Measurements from ENCODE around the gene ACVRL1.

The ACVRL1 gene

DNA sequence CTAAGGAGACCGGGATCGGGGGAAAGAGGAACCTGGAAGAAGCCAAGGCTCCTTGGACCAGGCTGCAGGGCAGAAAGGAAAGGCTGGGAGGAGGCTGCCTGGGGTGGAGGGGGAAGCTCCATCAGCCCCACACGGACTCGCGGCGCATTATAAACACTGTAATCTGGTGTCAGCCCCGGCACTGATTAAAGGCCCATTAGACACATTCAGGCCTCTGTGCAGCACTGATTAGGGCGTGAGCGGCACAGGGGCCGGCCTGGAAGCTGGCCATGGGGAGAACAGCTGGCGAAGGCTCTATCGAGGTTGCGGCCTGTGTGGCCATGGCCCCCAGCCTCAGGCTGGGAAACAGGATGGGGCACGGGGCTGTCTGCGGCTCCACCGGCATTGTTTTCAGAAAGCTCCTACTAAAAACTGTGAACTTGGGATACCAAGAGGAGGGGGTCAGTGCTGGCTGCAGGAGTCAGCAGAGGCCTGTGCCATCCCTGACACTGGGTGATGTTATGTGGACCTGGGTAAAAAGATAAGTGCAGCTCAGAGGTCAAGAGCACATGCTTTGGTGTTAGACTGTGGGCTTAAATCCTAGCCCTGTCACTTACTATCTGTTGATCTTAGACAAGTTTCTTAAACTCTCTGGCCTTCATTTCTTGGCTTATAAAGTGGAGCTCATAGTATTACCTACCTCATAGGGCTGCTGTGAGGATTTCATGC lies 10.6 kb downstream of the ACVRL1 start:
- DNase-seq: peak; percentile 48

DNA sequence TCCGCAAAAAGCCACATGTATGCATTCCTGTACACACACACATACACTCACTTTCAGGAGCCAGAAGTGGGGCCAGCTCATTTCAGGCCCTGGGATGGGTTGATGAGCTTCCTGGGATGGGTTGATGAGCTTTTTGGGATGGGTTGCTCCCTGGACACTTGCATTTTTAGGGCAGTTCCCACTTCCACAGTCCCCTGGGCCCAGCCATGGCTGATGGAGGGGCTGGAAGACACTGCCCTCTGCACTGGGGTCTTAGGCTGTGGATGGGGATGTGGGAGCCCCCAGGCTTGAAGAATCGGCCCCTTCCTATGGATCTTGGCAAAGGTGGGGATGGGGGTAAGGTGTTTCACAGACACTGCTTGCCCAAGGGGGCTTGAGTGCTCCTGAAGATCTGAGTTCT lies 12.7 kb downstream of the ACVRL1 start:
- DNase-seq: no peak

DNA sequence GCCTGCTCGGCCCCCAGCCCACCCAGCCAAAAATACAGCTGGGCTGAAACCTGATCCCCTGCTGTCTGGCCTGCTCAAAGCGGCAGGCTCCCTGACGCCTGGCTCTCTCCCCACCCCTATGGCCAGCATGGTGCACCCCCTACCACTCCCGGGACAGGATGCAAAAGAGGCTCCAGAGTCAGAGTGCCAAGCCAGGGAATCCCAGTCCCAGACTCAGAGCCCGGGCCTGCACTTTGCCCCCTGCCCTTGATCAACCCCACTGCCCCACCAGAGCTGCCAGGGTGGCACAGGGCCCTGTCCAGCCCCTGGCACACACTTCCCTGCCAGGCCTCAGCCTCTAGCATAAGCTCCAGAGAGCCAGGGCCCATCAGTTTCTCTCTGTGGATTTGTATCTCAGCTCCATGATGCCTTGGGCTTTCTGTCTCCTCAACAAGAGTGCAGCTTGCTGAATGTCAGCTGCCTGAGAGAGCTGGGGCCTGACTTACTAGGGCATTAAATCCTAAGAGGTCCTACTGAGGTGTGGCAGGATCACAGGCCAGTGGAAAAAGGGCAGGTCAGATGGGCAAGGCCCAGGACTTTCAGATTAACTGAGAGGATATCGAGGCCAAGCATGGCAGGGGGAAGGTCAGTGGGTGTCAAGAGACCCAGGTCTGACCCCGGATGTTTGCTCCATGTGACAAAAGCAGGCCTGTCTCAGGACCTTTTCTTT lies 13.9 kb downstream of the ACVRL1 start:
- DNase-seq: no peak

DNA sequence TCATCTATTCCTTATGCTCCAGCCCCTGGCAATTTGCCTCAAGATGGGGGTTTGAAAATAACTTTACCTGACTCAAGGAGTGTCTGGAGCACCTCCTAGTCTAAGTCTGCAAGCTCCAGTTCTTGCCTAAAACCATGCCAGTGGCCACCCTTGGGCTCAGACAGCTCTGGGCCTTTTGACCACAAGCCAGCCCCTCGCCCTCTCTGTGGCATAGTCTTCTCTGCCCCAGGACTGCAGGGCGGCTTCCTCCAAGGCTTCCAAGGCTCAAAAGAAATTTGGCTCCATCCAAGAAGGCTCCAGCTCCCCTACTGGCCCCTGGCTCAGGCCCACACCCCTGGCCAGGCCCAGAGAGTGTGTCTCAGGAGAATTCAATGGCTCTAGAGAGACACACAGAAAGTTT lies 14.8 kb downstream of the ACVRL1 start:
- no peak for DNase-seq

DNA sequence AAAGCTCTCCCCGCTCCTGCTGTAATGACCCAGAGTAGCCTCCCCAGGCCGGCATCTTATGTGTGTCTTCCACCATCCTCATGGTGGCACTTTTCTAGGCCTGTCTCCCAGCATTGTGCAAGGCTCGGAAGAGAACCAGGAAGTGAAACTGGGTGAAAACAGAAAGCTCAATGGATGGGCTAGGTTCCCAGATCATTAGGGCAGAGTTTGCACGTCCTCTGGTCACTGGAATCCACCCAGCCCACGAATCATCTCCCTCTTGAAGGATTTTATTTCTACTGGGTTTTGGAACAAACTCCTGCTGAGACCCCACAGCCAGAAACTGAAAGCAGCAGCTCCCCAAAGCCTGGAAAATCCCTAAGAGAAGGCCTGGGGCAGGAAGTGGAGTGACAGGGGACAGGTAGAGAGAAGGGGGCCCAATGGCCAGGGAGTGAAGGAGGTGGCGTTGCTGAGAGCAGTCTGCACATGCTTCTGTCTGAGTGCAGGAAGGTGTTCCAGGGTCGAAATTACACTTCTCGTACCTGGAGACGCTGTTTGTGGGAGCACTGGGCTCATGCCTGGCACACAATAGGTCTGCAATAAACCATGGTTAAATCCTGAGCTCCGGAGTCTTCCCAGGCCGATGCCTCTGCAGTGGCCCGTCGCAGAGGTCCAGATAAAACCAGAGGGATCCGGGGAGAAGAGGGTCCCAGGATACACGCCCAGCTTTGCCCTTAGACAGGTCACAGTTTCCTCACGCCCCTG lies 15.6 kb downstream of the ACVRL1 start:
- DNase-seq: no peak

DNA sequence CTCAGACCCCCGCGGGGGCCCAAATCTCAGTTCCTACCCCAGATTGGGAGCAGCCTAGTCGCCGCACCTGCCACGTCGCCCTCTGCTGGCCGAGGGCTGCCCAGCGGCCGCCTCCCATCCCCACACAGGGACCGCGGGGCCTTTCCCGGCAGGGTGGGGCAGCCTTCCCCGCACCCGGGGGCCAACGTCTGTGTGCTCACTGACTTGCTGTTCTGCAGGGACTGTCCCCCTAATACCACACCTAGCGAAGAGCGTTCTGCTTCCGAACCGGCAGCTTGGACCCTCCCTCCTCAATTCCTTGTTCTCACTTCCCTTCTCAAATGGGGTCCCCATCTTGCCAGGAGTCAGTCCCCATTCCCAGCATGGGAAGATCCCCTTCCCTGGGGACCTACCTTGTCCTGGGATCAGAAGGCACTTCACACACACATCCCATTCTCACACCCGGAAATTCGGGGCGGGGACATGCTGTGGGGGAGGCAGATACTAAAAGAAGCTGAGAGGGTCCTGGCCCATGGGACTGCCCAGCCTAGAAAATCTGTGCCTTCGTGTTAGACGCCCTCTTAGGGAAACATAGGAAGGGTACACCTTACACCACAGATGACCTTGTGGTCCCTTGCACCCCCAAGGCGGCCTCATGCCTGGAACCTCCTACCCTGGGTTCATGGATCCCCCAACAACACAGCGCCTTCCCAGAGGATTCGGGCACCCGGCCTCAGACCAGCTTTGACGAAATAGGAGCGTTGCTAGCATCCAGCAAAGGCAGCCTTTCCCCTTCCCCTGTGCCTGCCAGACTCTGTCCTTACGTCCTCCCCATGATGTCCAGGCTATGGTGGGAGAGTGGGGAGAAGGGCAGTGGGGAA lies 16.4 kb downstream of the ACVRL1 start:
- peak; percentile 64 for DNase-seq

DNA sequence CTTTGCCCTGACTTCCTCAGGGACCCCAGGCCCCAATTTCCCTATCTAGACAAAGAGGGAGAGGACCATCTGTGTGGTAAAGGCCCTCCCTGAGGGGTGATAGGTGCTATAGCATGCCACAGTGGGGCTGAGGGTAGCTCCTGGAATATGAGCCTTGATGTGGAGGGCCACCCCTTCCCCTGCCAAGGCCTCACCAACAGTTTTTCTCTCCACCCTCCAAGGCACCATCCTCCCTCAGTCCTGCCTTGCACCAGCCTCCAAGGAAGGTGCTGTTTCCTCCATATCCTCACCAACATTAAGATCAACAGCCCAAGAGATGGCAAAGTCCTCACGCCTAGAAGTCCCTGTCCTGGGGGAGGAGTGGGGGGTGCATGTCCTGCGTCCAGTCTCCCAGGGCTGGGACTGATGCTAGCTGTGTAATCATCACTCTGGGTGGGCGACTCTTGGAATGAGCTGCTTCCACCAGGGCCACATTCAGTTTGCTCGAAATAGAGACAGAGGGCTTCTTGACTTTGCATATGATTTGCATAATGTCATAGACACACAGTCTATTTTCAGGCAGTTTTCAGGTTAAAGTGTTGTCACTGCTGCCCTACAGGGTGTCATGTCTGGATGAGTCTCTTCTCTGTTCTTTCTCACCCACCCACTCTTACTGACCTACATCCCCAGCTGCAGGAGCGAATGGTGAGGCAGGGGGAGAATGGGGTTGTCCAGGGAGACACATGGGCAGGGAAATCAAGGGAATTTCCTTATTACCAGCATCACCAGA lies 17.4 kb downstream of the ACVRL1 start:
- no peak for DNase-seq

DNA sequence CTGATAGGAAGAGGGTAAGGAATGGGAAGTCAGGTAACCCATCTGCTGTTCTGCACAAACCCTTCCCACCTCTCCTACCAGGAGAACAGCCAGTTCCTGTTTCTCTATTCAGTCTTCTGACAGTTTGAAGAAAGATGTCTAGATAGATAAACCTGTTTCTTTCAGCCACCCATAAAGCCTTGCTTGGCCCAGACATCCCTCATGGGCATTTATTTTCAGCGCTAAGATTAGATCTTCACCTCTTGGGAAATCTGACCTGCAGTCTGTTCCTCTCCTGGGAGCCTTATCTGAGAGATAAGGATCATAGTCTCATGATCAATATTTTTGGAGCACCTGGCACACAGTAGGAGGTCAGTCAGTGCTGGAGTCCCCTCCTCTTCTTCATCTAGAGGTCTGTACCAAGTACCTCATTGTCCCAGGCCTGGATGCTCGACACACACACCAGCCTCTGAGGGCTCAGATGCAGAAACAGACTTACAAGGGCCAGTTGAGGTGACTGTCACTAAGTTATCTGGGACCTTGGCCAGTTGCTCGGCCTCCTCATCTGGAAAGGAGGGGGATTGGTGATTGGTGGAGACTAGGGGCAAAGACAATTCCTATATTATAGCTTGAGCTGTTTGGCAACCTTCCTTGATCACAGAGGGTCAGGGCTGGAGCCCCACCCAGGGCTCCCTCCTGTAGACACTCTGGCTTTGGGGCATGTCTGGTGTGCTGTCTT lies 18.2 kb downstream of the ACVRL1 start:
- DNase-seq: peak; percentile 59

DNA sequence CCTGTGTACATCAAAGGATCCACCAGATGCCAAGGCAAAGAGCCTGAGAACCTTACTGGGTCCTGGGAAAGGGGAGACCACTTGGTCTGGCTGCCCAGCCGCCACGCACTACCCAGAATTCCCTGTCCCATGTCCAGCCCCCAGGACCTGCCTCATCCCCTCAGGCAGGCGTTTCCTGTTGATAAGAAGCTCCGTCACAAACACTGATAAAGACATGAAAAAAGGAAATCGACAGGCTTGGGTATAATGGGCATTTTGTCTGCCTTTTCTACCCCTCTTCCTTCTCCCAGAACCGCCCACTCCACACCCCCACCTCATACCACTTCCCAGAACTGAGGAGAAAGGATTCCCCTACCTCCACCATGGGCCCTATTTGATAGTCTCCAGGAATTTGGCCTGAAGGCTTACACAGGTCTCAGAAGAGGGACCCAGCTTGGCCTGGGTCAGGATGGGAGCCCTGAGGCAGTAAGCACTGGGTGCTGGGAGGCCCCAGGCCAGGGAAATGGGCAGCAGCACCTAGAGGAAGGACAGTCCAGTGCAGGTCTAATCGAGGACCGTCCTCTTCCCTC lies 18.8 kb downstream of the ACVRL1 start:
- DNase-seq: peak; percentile 81

DNA sequence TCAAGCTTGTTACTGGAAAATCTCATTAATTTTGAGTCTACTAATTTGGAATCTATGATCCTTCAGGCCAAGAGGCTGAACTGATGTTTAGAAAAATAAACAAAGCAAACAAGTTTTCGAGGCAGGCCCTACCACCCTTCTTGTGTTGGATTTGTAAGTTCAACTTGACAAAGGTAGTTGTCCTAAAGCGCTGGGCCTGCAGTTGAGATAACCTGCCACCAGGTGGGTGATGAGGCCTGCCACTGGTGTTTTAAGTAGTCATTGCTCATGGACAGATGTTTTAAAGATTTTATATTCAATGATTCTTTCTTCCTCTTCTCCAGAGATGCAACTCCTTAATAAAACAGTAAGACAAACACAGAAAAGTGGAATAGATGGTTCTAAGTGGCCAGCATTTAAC lies 19.4 kb downstream of the ACVRL1 start:
- peak; percentile 78 for DNase-seq

DNA sequence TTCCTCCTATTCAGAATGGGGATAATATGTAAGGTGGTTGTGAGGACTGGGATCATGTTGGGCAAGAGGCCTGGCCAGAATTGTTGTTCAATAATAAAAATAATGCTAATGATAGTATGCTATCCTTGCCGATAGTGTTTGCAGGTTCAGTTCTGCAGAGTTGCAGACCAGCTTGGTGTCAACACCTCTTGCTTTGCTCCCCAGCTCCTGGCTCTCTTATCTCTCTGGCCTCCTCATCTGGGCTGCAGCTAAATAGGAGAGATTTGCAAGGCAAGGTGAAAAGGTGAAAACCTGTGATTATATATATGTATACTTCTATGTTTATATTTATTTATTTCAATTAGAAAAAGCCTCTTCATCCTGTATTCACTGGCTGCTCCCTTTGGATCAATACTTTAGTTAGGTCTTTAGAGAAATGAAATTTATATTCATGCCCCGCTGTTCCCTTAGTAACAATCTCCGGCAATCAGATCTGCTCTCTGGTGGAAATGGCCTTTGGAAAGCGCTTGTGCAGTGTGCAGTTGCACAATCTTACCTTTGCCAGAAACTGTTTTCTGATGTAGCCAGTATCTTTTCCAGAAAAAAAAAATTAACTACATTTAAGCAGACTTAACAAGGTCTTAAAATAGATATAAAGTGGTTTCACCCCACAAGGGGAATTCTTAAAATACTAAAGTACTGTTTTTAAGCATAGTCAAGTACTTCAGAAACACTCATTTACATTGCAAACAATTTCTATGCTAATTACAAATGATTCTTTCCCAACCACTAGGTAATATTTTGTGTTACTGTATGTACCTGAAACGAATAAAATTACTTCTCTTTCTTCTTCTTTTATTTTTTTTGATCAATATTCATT lies 25.1 kb downstream of the ACVRL1 start:
- no peak for DNase-seq

DNA sequence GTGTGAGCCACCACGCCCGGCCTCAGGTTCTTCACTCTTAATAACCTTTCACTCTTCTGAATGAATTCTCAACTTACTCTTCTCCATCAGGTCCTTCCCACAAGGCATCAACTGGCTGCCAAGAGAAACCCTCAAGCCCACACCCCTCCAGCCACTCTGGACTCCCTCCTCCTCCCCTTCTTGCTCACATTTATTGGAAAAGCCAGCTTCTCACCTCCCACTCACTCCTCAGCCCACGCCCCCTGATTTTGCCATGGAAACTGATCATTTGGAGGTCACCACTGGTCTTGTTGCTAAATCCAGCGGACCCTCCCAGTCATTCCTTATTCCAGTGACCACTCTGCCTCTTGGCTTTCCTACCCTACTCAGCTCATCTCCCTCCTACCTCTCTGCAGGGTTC lies 26.8 kb downstream of the ACVRL1 start:
- no peak for DNase-seq

DNA sequence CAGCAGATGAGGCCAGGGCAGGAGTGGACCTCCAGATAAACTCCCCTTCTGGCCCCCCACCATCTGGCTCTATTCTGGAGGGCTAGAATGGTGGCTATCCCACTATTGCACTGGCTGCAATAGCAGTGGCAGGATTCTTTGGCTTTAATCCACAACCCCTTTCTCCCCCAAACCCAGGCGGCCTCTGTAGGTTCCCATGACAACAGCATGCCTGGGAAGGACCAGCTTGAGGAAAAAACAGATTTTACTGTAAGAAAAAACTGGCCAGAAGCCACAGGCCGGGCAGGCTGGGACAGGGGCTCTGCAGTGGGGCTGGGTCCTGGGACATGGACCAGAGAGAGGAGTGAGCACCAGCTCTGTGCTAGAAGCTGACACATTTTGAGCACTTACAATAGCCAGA lies 30.6 kb downstream of the ACVRL1 start:
- DNase-seq: no peak

DNA sequence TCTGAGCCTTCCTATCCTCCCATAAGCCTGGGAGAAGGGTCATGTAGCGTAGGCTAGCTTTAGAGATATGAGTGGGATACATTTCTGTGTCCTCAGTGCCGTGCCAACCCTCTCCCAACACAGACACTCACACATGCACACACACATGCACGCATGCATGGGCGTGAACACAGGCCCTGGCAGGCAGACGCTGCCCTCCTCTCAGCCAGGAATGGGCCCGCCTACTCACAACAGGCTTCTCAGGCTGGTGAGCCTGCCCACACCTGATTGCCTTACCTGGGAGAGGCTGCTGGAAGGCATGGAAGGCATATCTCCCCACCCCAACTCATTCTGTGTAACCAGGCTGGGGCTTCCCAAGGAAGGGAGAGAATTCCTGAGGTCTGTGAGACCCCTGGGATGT lies 31.4 kb downstream of the ACVRL1 start:
- no peak for DNase-seq

DNA sequence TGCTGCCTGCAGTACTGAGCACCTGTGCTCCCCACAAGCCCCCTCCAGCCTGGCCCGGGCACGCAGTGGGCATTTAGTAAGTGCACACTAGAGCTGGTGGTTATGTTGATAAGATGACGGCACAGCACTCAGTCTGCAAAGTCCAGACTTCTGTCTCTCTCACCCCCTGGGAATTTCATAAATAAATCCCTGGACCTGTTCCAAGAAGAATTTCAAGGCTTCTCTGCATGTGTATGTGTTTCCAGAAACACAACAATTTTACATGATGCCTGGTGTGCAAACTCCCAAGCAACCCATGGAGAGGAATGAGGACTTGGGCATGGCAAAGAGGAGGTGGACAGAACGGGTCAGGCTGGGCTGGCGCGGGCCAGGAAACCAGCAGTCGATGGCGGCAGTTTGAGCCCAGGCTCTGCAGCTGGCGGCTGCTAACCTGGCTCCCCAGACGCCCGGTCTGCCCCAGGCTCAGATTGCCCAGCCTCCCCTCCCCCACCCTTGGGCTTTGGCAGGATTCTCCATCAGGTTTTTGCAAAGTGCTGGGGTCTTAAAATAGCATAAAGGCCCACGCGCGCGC lies 33.8 kb downstream of the ACVRL1 start:
- no peak for DNase-seq

DNA sequence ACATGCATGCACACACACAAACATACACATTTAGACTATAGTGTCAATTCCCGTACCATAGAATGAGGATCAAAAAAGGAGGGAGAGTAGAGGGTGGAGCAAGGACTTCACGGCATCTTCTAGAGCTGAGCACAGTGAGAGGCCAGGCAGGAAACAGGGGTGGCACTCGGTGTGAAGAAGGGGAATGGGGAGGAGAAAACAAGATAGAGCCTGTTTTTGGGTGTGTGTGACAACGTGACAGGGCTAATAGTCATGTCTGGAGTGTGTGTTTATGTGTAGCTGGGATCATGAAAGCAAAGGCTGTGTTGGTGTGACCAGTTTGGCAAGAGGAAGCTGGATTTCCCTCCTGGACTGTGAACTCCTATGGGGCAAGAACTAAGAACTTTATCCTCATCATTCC lies 34.3 kb downstream of the ACVRL1 start:
- DNase-seq: no peak

DNA sequence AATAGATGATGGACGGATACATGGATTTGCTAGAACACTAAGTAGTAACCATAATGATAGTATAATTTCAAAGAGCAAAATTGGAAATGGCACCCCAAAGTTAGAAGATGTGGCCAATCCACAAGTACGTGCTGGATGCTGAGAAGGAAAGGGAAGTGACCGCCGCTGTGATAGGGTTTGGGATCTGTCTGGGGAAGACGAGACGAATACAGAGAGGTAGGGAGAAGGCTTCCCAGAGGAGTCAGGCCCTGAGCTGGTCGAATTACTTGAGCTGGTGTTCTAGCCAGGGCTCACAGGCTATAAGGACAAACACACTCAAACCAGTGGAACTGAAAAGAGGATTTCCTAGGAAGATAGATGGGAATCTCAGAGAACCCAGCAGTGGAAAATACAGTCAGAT lies 34.8 kb downstream of the ACVRL1 start:
- no peak for DNase-seq

DNA sequence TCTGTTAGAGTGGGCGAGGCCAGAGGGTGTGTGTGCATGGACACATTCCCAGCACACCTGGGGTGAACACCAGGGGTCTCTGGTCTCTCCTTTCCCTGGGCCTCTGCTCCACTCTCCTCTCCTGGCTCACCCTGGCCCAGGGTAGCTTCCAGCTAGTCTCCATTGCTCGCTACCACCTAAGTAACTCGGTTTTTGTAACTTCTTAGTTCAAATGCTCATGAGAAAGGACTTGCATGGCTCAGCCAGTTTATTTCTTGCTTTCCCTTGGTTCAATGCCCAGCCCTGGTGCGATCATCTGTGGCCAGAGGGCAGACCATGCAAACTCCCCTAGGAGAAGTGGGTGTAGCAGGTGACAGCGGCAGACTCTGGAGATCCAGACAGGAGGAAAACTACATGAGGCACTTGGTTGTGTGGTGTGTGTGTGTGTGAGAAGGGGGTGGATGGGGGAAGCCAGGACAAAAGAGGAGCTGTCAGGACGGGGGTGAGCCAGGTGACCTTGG lies 35.2 kb downstream of the ACVRL1 start:
- DNase-seq: no peak

DNA sequence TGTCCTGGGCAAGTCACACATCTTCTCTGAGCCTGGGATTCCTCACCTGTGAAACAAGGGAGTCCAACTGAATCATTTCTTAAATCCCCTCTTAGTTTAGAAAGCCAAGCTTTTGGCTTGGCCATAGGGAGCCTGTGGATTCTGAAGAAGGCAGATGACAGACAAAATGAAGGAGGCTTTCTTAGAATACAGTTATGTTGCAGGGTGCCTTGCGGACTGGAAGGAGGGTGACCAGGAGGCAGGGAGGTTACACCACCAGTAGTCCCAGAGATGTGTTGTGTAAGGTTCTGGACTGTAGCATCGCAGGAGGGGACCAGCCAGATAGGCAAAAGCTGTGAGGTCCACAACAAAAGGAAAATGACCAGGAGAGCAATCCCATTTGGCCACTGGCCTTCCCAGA lies 36.0 kb downstream of the ACVRL1 start:
- no peak for DNase-seq

All from hematopoietic multipotent progenitor cell treated with erythropoietin and hydrocortisone succinate and interleukin-3 and kit ligand, for 6 days (in vitro differentiated cells).